ENCODE data around the gene LPIN3. TPM values are rescaled to one million over a fixed set of nuclear protein-coding genes. Genes with fewer than 3 reads are reported as not detected.

Gene LPIN3
- total RNA-seq, 1 donor from 2014 or later = 17.8 TPM

DNA sequence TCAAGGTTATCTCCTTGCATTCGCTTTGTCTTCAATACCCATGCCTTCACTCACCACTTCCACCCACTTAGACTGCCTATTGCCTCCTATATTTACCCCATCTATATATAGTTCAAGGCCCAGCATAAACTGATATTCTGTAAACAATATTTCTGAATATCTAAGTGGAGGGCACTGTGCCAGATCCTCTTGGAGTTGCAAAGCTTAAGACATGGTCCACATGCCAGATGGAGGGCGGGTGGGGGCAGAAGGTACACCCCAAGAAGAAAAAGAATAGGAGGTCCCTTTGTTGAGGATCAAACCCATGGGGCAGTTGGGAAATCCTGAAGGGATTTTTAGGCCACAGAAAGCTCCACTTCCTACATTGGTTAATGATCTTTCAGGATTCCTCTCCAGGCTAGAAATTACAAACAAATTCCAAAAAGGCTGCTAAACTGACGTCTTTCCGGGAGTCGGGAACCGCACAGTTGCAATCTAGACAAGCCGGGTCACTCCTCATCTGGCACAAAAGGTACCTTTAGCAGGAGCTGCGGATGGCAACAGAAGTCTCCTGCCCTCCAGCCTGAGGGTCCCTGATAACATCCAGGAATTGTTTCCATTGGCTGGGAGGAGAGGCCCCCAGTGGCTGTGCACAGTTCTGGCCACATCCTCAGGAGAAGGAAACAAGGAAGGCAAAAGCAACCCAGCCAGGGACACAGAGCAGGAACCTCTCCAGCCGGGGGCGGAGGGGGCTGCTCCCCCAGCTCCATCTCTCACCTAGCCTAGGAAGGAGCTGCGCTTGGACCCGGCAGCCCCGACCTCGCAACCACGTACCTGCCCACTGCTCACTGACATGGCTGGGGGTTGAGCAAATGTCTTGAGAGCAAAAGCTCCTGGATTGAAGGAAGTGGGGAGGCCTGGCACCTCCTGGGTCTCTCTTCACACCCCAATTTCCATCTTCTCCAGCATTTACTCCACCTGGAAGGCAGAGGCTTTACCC, 5.9 kb upstream of the LPIN3 start:
- TF ChIP-seq, protein P1, sequence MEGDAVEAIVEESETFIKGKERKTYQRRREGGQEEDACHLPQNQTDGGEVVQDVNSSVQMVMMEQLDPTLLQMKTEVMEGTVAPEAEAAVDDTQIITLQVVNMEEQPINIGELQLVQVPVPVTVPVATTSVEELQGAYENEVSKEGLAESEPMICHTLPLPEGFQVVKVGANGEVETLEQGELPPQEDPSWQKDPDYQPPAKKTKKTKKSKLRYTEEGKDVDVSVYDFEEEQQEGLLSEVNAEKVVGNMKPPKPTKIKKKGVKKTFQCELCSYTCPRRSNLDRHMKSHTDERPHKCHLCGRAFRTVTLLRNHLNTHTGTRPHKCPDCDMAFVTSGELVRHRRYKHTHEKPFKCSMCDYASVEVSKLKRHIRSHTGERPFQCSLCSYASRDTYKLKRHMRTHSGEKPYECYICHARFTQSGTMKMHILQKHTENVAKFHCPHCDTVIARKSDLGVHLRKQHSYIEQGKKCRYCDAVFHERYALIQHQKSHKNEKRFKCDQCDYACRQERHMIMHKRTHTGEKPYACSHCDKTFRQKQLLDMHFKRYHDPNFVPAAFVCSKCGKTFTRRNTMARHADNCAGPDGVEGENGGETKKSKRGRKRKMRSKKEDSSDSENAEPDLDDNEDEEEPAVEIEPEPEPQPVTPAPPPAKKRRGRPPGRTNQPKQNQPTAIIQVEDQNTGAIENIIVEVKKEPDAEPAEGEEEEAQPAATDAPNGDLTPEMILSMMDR (conservative IDR thresholded peaks at IDR 0.05; ENCODE audit: low read depth, low read length) = no peak
- no peak overlapping the region for H3K4me3 ChIP-seq (ENCODE audit: low read depth, low read length)
- DNase-seq (ENCODE audit: low read depth) = peak; percentile 67

DNA sequence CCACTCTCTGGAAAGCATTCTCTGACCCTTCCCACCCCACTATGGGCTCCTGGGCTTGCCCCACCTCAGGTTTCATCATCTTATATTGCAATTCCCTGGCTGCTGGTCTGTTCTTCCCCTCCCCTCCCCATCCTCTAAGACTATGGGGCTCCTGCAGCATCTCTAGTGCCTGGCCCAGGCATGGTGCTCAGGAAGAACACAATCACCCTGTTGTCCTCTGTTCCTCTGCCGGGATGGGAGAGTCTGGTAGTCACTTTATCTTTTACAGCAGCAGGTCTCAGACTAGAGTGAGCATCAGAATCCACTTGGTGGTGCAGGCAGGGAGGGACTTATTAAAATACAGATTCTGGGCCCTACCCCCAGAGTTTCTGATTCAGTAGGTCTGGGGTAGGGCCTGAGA, 5.0 kb upstream of the LPIN3 start:
- H3K4me3 ChIP-seq (ENCODE audit: low read depth, low read length) = no peak overlapping the region
- TF ChIP-seq, protein P1 (conservative IDR thresholded peaks at IDR 0.05; ENCODE audit: low read depth, low read length) = no peak
- no peak for DNase-seq (ENCODE audit: low read depth)

DNA sequence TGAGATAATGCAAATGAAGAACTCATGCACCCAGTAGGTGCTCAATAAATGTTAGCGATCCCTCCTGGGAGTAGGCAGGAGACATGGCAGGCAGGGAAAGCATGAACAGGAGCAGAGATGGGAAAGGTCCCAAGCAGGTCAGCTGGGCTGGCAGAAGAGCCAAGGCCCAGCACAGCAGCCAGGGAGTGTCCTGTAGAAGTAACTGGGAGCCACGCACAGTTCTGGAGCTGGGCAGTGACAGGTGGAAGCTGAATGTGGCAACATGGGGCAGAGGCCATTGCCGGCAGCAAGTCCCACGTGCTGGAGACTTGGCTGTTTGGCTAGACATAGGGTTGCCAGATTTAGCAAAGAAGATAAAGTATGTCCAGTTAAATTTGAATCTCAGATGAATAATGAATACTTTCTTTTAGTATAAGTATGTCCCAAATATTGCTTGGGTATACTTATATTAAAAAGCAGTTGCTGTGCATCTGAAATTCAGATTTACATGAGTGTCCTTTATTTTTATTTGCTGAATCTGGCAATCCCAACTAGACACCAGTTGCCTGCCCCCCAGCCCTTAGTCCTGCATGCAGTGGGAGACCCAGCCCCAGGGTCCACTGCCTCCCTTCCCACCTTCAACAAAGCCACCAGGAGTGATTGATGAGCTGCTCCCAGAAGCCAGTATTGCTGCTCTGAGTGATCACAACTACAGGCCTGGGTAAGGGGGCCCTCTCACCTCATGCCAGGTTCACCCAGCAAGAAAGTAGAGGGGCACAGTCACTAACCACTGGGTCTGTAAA, 3.7 kb upstream of the LPIN3 start:
- DNase-seq (ENCODE audit: low read depth) = no peak
- no peak overlapping the region for H3K4me3 ChIP-seq (ENCODE audit: low read depth, low read length)
- TF ChIP-seq, protein P1 (conservative IDR thresholded peaks at IDR 0.05; ENCODE audit: low read depth, low read length) = no peak

DNA sequence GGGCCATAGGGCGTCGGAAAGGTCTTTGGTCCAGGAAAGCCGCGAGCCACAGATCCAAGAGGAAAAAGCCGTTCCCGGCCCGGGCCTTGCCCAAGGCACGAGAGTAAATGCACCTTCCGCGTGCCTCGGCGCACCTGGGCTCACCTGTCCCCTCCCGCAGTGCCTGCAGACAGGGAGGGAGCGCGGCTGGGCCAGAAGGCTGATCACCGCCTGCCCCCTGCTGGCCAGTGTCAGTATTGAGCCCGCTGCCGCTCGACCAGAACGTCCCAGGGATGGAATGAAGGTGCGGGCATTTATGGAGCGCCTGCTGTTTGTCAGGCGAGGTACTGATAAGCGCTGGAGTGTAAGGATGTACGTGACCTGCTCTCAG, 679 bp upstream of the LPIN3 start:
- peak overlapping the region; percentile 92 for H3K4me3 ChIP-seq (ENCODE audit: low read depth, low read length)
- DNase-seq (ENCODE audit: low read depth) = no peak
- TF ChIP-seq, protein P1 (conservative IDR thresholded peaks at IDR 0.05; ENCODE audit: low read depth, low read length) = peak; percentile 90

DNA sequence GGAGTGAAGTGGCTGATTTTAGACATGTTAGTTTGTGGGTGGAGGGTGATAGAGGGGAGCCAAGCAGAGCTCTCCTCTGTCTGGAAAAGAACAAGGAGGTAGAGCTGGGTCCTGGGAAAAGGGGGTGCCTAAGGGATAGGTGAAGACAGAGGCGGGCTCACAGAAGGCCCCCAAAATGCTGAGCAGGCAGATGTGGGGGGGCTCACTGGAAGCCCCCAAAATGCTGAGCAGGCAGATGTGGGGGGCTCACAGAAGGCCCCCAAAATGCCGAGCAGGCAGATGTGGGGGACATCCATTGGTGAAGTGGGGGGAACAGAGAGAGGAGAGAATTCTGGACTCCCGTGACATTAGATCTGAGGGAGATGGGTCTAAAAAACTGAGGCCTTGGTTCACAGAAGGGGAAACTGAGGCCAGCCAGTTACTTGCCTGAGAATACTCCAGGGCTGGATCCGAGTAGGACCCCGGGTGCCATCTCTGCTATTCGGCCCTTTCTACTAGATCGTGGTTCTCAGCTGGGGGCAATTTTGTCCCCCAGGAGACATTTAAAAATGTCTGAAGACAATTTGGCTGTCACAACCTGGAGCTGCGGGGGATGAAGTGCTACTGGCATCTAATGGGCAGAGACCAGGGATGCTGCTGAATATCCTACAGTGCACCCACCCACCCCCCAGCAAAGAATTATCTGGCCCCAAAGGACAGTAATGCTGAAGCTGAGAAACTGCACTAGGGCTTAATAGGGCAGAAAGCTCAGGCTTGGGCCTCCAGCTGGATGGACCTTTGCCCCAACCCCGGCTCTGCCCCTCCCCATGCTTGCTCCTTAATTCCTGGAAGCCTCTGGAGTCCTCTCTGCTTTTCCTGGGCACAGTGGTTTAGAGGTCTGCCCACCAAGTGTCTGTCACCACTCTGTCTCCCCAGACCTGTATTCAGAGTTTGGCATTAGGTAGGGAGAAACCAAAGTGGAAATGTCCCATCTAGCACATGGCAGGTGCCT, 2.1 kb downstream of the LPIN3 start:
- TF ChIP-seq, protein P1 (conservative IDR thresholded peaks at IDR 0.05; ENCODE audit: low read depth, low read length) = no peak
- no peak for DNase-seq (ENCODE audit: low read depth)

DNA sequence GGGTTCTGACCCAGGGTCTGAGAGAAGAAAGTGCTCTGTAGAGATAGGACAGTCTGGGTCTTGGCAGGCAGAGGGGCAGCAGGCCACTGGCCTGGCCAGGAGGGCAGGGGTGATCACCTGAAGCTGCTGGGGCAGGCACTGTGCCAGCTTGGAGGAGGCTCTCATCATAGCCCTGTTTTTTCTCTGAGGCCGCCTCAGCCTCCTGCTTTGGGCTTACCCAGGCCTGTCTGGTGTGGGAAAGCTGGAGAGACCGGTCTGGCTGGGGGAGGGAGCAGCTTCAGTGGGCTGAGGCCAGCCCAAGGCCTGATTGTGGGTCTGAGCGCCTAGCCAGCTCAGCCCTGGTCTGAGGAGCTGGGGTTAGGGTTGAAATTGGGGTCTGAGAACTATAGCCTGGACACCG, 3.9 kb downstream of the LPIN3 start:
- no peak for DNase-seq (ENCODE audit: low read depth)
- H3K4me3 ChIP-seq (ENCODE audit: low read depth, low read length) = peak overlapping the region; percentile 14
- TF ChIP-seq, protein P1 (conservative IDR thresholded peaks at IDR 0.05; ENCODE audit: low read depth, low read length) = no peak

More for the DNA sequence above, 2.1 kb downstream of the LPIN3 start:
- H3K4me3 ChIP-seq (ENCODE audit: low read depth, low read length) = peak overlapping the region; percentile 92

All from epithelial cell of proximal tubule (primary cell).